ENCODE results near the gene MOK.

MOK gene

DNA sequence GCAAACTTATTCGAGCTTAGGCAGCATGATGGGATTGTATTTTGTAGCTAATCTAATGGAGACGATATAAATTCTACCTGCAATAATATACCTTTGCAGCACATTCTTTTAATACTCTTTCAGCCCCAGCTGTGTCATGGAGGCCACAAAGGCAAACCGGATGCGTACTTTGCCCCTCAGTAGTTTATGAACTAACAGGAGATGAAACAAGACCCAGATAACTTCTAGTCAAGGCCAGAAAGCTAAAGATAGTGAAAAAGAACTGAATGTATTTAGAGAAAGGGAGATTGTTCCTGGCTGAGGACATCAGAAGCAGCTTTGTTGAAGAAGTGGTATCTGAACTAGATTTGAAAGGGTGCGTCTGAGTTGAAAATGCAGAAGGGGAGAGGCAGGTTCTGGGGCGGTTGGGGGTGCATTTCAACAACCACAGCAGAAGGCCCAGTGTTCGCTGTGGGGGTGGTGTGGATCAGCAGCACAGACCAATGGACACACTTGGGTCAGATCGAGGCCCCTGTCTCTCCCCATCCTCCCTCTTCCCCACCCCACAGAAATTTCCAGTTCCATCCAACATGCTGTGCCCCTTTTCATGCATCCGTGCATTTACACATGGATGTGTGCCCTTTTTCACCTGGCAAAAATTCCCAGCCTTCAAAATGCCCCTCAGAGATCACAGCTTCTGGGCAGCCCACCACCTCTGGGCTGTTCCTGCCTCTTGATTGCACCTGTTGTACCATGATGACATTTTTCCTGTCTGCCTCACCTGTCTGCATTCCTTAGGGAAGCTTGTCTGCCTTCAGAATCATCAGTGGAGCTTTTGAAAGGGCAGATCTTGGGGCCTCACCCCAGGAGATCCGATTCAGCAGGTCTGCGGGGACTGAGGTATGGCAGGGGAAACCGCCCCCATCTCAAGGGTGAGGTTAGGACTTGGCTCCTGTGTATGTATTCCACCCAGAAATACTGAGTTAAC is 16.8 kb upstream of the MOK start:
- 96 to 98% methylated on average over 7 to 11 of the region's 12 CpGs for WGBS, 2 experiments (ENCODE audit: insufficient coverage in 2 of 2)
- Histone ChIP-seq H3K4me1 (ENCODE audit: control insufficient read depth, insufficient read depth, low read length, poor library complexity, severe bottlenecking) (peaks cover 13% of the 10 kb centered on the region), H3K9me3 (ENCODE audit: control insufficient read depth, low read length) (no peaks in the 10 kb centered on the region), H3K27ac (ENCODE audit: low read depth, low read length, severe bottlenecking) (no peak overlapping the region), H3K36me3 (ENCODE audit: control insufficient read depth, insufficient read depth, low read length) (peaks cover 21% of the 10 kb centered on the region), H3K4me3 (ENCODE audit: extremely low read depth, insufficient read depth, low read length, poor library complexity, severe bottlenecking) (no peak overlapping the region)

DNA sequence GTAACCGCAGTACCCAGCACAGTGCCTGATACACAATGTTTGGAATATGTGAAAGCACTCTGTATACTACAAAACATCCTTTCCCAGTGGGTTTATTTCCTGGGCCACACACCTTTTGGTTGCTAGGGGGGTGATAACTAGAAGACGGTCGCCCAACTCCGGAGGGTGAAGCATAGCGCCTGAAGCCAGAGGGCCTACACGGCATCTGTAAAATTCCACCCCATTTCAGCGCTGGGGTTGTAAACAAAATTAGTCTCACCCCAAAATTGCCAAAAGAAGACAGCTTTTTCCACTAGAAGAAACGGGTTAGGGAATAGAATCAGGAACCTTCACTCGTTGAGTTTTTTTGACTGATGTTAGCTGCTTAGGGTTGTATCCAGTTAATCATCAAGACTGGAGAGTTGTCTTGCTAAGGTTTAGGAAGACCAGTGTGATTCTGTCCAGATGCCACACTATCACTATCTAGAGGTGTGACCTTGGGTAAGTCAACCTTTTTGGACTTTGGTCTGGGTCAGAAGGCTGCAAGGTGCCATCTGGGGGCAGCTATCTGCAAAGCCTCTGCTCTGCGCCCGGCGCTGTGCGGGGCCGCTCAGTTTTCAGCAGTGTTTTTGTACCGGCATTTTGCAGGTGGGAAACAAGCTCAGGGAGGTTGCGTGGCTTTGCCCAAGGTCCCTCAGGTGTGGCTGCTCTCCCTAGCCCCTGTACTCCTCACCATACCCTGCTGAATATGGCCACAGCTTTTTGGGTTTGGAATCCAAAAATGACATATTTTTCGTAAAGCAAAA is 15.9 kb upstream of the MOK start:
- H3K27ac ChIP-seq (ENCODE audit: low read depth, low read length, severe bottlenecking) = no peak overlapping the region
- WGBS, 2 experiments (ENCODE audit: insufficient coverage in 2 of 2) = 94 to 97% methylated on average over 15 of the region's 17 CpGs
- no peaks in the 10 kb centered on the region for H3K9me3 ChIP-seq (ENCODE audit: control insufficient read depth, low read length)
- peaks cover 13% of the 10 kb centered on the region for H3K36me3 ChIP-seq (ENCODE audit: control insufficient read depth, insufficient read depth, low read length)
- peaks cover 13% of the 10 kb centered on the region for H3K4me1 ChIP-seq (ENCODE audit: control insufficient read depth, insufficient read depth, low read length, poor library complexity, severe bottlenecking)
- H3K4me3 ChIP-seq (ENCODE audit: extremely low read depth, insufficient read depth, low read length, poor library complexity, severe bottlenecking) = peak overlapping the region; percentile 74

DNA sequence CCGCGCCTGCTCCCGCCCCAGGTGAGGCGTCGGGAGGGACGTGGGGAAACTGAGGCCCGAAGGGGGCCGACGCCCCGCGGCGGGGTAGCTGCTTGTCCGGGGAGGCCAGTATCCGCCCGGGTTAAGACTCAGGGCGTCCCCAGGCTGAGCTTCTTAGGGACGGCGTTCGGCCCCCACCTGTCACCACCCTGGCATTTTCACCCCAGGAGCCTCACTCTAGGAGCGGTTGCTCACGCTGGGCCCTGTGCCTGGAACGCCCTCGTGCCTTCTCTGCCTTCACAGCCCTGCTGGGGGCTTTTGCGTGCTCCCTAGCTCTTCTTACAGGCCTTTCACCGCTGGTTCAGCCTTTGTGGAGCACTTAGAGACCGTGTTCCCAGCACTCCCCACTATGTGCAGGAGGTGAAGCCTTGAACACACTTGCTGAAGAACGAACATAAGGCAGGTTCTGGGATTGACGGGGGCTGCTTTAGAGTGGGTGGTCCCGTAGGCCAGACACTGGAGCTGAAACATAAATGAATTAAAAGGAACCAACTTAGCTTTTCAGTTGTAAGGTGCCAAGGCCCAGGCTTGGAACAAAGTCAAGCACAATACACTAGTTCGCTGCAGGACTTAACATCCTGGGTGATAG is 15.2 kb upstream of the MOK start:
- WGBS, 2 experiments (ENCODE audit: insufficient coverage in 2 of 2) = 10 to 12% methylated on average over 24 to 28 of the region's 30 CpGs
- Histone ChIP-seq H3K36me3 (ENCODE audit: control insufficient read depth, insufficient read depth, low read length) (peaks cover 8% of the 10 kb centered on the region), H3K4me1 (ENCODE audit: control insufficient read depth, insufficient read depth, low read length, poor library complexity, severe bottlenecking) (peaks cover 13% of the 10 kb centered on the region), H3K27ac (ENCODE audit: low read depth, low read length, severe bottlenecking) (peak overlapping the region; percentile 69), H3K4me3 (ENCODE audit: extremely low read depth, insufficient read depth, low read length, poor library complexity, severe bottlenecking) (peak overlapping the region; percentile 74), H3K9me3 (ENCODE audit: control insufficient read depth, low read length) (no peaks in the 10 kb centered on the region)

DNA sequence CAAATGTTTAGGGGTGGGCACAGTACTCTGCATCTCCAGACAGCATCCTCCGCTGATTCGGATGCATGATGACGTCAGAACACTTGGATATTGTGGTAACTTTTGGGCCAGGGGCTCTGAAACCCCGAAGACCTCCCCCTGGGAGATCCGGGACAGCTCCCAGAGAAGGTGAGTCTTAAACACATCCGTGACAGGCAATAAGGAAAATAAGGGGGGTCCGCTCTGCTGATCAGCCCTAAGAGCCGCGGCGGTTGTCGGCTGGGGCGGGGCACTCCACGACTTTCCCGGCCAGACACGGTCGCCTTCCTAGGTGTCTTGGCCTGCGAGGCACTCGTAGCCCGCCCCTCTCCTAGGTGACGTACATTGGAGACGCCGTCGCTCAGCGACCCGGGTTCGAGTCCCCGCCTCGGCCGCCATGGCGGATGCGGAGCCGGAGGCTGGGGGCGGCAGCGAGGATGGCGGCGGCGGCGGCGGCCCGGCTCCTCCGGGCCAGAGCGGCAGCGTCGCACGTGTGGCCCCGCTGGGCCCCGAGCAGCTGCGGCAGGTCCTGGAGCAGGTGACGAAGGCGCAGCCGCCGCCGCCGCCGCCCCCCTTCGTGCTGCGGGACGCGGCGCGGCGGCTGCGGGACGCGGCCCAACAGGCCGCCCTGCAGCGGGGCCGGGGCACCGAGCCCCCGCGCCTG is 14.5 kb upstream of the MOK start, which contains the start of gene ZNF839:
ZNF839 (plus strand) TSS at position 396 of the 682 bp plus-strand sequence; CDS start at position 416, 20 bp downstream.
- H3K27ac ChIP-seq (ENCODE audit: low read depth, low read length, severe bottlenecking) = peak within 1 kb of the TSS; percentile 69
- H3K4me1 ChIP-seq (ENCODE audit: control insufficient read depth, insufficient read depth, low read length, poor library complexity, severe bottlenecking) = peaks cover 13% of the 10 kb centered on the region
- H3K9me3 ChIP-seq (ENCODE audit: control insufficient read depth, low read length) = no peaks in the 10 kb centered on the region
- peak within 1 kb of the TSS; percentile 74 for H3K4me3 ChIP-seq (ENCODE audit: extremely low read depth, insufficient read depth, low read length, poor library complexity, severe bottlenecking)
- WGBS, 2 experiments (ENCODE audit: insufficient coverage in 2 of 2) = 1% methylated on average over 52 to 66 of the region's 71 CpGs
- H3K36me3 ChIP-seq (ENCODE audit: control insufficient read depth, insufficient read depth, low read length) = peaks cover 8% of the 10 kb centered on the region

DNA sequence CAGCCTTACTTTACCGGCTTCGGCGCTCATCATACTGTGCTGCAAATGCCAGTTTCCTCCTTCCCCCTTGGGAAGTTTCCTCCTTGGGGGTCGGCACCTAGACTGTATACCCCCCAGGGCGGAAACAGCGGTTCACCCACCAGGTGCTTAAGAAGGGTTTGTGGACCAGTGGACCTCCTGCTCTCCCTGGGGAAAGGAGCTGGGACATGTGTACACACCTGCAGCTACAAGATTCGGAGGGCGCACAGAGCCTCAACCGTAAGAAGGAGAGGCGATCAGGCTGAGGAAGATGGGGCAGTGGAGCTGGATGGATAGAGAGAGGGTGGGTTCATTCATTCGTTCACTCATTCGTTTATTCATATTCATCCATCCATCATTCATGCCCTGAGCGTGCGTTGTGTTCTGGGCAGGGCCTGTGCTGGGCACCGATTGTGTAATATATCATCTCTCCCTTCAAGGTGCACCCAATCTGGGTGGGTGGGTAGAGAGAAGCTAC is 13.9 kb upstream of the MOK start:
- Histone ChIP-seq H3K4me3 (ENCODE audit: extremely low read depth, insufficient read depth, low read length, poor library complexity, severe bottlenecking) (peak overlapping the region; percentile 74), H3K36me3 (ENCODE audit: control insufficient read depth, insufficient read depth, low read length) (peaks cover 8% of the 10 kb centered on the region), H3K4me1 (ENCODE audit: control insufficient read depth, insufficient read depth, low read length, poor library complexity, severe bottlenecking) (peaks cover 13% of the 10 kb centered on the region), H3K27ac (ENCODE audit: low read depth, low read length, severe bottlenecking) (peak overlapping the region; percentile 41), H3K9me3 (ENCODE audit: control insufficient read depth, low read length) (no peaks in the 10 kb centered on the region)
- 89 to 96% methylated on average over 4 to 8 of the region's 15 CpGs for WGBS, 2 experiments (ENCODE audit: insufficient coverage in 2 of 2)

DNA sequence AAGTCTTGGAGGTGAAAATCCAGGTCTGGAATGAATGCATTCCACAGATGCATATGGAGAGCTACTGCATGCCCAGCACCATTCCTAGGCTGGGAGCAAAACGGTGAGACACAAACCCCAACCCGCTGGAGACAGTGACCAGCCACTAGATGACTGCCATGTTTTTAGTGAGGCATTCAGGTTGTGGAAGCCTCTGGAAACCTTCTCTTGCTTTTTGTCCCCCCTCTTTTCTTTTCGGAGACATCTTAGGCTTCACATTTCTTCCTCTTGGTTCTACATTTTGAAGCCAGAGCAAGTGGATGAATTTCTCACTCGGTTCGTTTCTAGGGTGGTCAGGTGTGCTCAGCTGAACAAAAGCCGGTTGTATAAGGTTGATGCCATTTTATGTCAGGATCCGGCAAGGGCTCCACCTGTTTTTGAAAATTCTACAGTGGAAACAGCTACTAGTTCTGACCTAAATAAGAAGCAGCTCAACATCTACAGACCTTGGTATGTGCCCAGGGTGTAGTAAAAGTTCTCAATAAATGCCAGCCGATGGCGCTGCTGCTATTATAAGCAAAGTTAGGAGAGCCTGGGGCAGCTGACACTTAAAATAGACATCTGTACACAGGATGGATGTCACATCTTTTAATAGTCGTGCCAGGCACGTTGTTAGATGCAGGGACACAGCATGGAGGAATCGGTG is 12.7 kb upstream of the MOK start:
- Histone ChIP-seq H3K27ac (ENCODE audit: low read depth, low read length, severe bottlenecking) (peak overlapping the region; percentile 66), H3K4me3 (ENCODE audit: extremely low read depth, insufficient read depth, low read length, poor library complexity, severe bottlenecking) (peak overlapping the region; percentile 61), H3K4me1 (ENCODE audit: control insufficient read depth, insufficient read depth, low read length, poor library complexity, severe bottlenecking) (peaks cover 13% of the 10 kb centered on the region), H3K36me3 (ENCODE audit: control insufficient read depth, insufficient read depth, low read length) (peaks cover 8% of the 10 kb centered on the region), H3K9me3 (ENCODE audit: control insufficient read depth, low read length) (no peaks in the 10 kb centered on the region)
- 71% methylated on average over 9 to 12 of the region's 12 CpGs for WGBS, 2 experiments (ENCODE audit: insufficient coverage in 2 of 2)

DNA sequence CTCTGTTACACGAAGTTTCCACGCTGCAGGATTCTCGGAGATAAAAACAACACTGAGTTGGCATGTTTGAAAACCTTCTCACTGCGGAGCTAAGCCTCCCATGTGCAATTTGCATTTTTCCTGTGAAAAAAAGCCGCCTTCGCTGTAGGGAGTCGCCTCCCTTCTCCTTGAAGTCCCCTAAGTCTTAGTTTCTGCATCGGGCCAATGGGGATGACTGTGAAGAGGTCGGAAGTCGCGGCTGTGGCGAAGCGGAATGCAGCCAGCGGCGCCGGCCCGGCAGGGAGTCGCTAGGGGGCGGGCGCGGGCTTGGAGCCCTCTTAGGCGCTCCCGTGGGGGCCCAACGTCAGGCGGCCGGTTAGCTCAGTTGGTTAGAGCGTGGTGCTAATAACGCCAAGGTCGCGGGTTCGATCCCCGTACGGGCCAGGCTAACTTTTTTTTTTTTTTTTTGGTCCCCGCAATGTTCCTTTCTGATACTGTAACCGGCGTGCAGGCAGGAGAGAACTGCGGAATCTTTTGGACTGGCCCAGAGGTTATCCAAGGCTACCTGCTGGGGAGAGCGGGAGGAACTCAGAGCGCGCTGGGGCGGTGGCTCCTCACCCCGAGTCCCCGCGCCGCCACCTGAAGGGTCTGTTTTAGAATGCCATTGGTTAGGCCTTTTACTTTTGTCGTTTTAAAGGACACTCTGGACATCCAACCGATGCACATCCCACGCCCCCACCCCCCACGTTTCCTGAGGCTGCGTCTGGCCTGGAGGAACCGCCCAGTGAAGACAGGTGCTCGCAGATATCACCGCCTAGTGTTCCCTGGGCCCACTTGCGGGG is 12.0 kb upstream of the MOK start:
- Histone ChIP-seq H3K4me3 (ENCODE audit: extremely low read depth, insufficient read depth, low read length, poor library complexity, severe bottlenecking) (peak overlapping the region; percentile 61), H3K27ac (ENCODE audit: low read depth, low read length, severe bottlenecking) (peak overlapping the region; percentile 89), H3K9me3 (ENCODE audit: control insufficient read depth, low read length) (no peaks in the 10 kb centered on the region), H3K4me1 (ENCODE audit: control insufficient read depth, insufficient read depth, low read length, poor library complexity, severe bottlenecking) (peaks cover 13% of the 10 kb centered on the region), H3K36me3 (ENCODE audit: control insufficient read depth, insufficient read depth, low read length) (peaks cover under 1% of the 10 kb centered on the region)
- 1 to 3% methylated on average over 36 to 42 of the region's 54 CpGs for WGBS, 2 experiments (ENCODE audit: insufficient coverage in 2 of 2)

DNA sequence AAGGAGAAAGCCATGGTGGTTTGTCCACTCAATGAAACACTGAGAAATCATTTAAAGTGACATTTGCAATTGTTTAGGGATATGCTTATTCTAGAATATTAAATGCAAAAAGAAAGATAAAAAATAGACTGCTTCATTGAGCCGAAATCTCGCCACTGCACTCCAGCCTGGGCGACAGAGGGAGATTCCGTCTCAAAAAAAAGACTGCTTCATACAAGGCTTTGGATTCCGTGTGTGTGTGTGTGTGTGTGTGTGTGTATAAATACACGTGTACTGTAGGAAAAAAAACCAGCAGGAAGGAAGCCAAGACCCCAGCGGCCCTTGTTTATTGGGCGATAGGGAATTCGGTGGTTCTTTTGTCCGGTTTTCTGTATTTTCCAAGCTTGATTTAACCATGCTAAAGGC is 11.4 kb upstream of the MOK start:
- H3K4me1 ChIP-seq (ENCODE audit: control insufficient read depth, insufficient read depth, low read length, poor library complexity, severe bottlenecking) = peaks cover 13% of the 10 kb centered on the region
- WGBS, 2 experiments (ENCODE audit: insufficient coverage in 2 of 2) = 15 to 27% methylated on average over 7 to 10 of the region's 10 CpGs

DNA sequence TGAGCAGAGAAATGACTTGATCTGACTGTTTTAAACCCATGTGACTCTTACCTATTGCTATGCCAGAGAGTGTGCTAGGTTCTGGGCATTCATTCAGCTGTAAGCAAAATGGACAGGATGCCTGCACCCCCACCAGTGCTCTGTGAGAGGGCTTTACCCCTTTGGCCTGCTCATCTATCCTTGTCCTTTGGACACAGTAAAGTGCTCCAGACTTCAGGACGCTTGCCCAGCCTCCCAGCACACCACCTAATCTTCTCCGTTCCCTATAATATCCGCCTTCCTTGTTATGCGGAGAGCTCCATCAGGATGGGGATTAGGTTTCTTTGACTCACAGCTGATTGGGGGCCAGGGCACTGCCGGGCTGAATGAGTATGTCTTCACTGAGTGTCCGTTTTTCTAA is 10.2 kb upstream of the MOK start:
- Histone ChIP-seq H3K4me3 (ENCODE audit: extremely low read depth, insufficient read depth, low read length, poor library complexity, severe bottlenecking) (no peak overlapping the region), H3K4me1 (ENCODE audit: control insufficient read depth, insufficient read depth, low read length, poor library complexity, severe bottlenecking) (peaks cover 8% of the 10 kb centered on the region), H3K27ac (ENCODE audit: low read depth, low read length, severe bottlenecking) (no peak overlapping the region), H3K36me3 (ENCODE audit: control insufficient read depth, insufficient read depth, low read length) (no peaks in the 10 kb centered on the region), H3K9me3 (ENCODE audit: control insufficient read depth, low read length) (no peaks in the 10 kb centered on the region)
- 80 to 94% methylated on average over 4 to 6 of the region's 6 CpGs for WGBS, 2 experiments (ENCODE audit: insufficient coverage in 2 of 2)

More for the DNA sequence above, 11.4 kb upstream of the MOK start:
- no peaks in the 10 kb centered on the region for H3K9me3 ChIP-seq (ENCODE audit: control insufficient read depth, low read length)
- H3K4me3 ChIP-seq (ENCODE audit: extremely low read depth, insufficient read depth, low read length, poor library complexity, severe bottlenecking) = peak overlapping the region; percentile 61
- H3K36me3 ChIP-seq (ENCODE audit: control insufficient read depth, insufficient read depth, low read length) = no peaks in the 10 kb centered on the region
- peak overlapping the region; percentile 89 for H3K27ac ChIP-seq (ENCODE audit: low read depth, low read length, severe bottlenecking)

Data from mesodermal cell (in vitro differentiated cells).